ENCODE data around the gene CIDEB.

CIDEB gene

DNA sequence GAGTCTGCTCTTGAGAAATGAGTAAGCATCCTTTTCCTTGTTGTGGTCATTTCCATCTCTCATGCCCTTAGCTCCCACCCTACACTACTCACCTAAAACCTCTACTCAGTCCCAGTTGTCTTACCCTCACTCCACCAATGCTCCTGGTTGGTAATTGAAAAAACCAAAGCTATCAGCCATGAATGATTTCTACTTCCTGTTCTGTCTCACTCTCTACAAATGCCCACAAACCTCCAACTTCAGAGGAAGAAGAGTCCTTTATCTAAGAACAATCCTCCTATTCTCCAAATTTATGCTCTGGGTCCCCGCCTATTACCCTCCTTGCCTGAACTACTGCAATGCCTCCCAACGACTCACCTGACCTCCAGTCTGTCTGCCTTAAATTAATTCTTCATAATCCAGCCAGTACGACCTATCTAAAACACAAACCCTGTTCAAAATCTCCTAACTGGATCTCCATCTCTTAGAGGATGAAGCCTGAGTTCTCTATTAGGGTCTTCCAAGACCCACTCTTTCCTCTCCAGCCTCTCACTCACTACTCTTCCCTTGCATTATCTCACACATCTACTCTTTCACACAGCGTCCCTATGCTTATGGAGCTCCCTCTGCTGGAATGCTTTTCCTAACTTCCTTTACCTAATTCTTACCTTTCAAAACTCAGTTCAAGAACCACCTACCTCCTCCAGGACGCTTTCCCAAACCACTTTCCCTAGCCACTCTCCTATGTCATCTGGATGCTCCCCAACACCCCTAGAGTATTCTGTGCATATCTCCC is 10.4 kb downstream of the CIDEB start:
- POLR2A ChIA-PET = interaction anchor here (0.6 to 4.1 kb wide), 4 partner anchors 55 to 320 kb away, joined by 3 to 26 read pairs (median 4); partner anchors contain the start of genes CHMP4A, TINF2 and TM9SF1
- DNase-seq (ENCODE audit: low read depth, low spot score) = no peak
- CTCF ChIA-PET = interaction anchor here (0.6 to 21.1 kb wide), 51 partner anchors 9 to 246 kb away, joined by 3 to 688 read pairs (median 5); partner anchors contain the start of genes ADCY4, CARMIL3, CBLN3 and CHMP4A
- TF ChIP-seq CTCF (IDR thresholded peaks at IDR 0.05; ENCODE audit: insufficient read depth, low read length, missing control alignments) = peak; percentile 45
- H3K4me3 ChIP-seq (ENCODE audit: low read depth, low read length) = no peak overlapping the region

DNA sequence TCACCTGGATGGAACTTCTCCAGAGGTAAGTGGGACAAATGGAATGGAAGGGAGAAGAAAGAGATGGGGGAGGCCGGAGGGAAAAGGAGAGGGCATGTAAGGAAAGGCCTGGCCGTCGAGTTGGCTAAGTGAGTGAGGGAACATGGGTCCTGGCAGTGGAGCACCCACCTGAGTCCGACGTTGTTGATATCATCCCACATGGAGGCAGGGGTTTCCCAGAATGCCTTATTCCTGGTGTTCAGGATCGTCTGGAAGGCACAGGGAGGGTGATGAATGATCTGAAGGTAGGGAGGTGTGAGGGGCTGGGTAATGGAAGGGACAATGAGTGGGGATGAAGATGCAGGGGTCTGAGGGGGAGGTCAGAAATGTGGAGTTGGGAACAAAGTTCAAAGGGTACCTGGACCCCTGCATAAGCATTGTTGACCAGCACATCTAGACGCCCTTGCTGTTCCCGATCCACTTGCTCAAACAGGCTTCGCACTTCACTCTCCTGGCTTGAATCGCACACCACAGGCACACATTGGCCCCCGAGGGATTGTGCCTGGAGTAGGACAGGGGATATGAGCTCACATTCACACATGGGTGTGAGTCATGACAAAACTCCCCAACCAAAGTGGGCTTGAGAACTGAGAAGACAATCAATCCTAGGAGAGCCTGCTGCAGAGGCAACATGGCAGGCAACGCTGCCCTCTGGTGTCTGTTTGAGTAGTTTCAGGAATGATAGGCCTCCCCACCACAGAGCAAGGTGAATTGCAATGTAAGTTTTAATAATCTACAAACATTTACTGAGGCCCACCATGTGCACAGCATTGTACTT is 11.2 kb downstream of the CIDEB start:
- no peak overlapping the region for H3K4me3 ChIP-seq (ENCODE audit: low read depth, low read length)
- CTCF ChIA-PET = interaction anchor here (0.6 to 21.1 kb wide), 45 partner anchors 10 to 245 kb away, joined by 3 to 688 read pairs (median 7); partner anchors contain the start of genes ADCY4, CARMIL3, CBLN3 and CHMP4A
- peak; percentile 79 for TF ChIP-seq CTCF (IDR thresholded peaks at IDR 0.05; ENCODE audit: insufficient read depth, low read length, missing control alignments)
- POLR2A ChIA-PET = interaction anchor here (0.6 to 4.1 kb wide), 4 partner anchors 54 to 101 kb away, joined by 3 to 26 read pairs (median 4); partner anchors contain the start of genes CHMP4A, TINF2 and TM9SF1
- DNase-seq (ENCODE audit: low read depth, low spot score) = peak; percentile 79

- H3K4me3 ChIP-seq (ENCODE audit: low read depth, low read length) = no peak overlapping the region
- no peak for TF ChIP-seq CTCF (IDR thresholded peaks at IDR 0.05; ENCODE audit: insufficient read depth, low read length, missing control alignments)
- CTCF ChIA-PET = interaction anchor here (1.0 to 5.2 kb wide), 4 partner anchors 11 to 61 kb away, joined by 4 to 34 read pairs (median 14); partner anchors contain the start of genes CIDEB, GMPR2 and TINF2
- POLR2A ChIA-PET = interaction anchor here (0.6 kb wide), 1 partner anchor 51 kb away, joined by 3 read pairs; the partner anchor contains the start of gene TINF2
- DNase-seq (ENCODE audit: low read depth, low spot score) = no peak
These were observed 14.3 kb downstream of the CIDEB start for GRCh38 chr14:24293525-24293924.

DNA sequence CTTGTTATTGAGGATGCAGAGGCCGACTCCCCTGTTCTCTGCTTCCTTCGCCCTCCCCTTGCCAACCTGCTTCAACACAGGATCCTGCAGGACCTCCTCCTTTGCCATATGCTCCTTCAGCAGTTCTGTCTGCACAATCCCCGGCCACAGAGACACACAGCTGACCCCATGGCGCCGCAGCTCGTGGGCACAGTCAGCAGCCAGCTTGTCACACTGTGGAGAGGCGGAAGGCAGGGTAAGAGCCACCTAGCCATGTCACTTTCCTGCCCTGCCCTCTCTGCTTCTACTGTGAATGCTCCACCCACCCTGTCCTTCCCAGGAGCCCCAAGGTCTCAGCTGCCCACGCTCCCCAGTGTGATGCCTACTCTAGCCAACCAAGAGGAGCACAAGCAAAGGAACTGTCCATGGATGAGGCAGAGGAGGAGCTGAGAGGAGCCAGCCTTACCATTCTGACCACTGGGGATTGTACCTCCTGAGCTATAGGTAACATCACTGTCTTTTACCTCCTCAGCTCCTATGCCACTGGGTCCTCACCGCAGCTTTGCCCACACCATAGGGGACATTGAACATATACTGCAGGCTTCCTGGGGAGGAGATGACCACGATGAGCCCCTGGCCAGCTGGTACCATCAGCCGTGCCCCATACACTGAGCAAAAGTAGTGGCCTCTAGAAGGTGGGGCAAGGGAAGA is 15.5 kb downstream of the CIDEB start:
- ChIA-PET CTCF (interaction anchor here (1.0 to 5.2 kb wide), 7 partner anchors 9 to 76 kb away, joined by 3 to 34 read pairs (median 4); partner anchors contain the start of genes CIDEB, GMPR2, MDP1 and TINF2), POLR2A (no interaction called here)
- H3K4me3 ChIP-seq (ENCODE audit: low read depth, low read length) = no peak overlapping the region
- no peak for TF ChIP-seq CTCF (IDR thresholded peaks at IDR 0.05; ENCODE audit: insufficient read depth, low read length, missing control alignments)
- no peak for DNase-seq (ENCODE audit: low read depth, low spot score)

DNA sequence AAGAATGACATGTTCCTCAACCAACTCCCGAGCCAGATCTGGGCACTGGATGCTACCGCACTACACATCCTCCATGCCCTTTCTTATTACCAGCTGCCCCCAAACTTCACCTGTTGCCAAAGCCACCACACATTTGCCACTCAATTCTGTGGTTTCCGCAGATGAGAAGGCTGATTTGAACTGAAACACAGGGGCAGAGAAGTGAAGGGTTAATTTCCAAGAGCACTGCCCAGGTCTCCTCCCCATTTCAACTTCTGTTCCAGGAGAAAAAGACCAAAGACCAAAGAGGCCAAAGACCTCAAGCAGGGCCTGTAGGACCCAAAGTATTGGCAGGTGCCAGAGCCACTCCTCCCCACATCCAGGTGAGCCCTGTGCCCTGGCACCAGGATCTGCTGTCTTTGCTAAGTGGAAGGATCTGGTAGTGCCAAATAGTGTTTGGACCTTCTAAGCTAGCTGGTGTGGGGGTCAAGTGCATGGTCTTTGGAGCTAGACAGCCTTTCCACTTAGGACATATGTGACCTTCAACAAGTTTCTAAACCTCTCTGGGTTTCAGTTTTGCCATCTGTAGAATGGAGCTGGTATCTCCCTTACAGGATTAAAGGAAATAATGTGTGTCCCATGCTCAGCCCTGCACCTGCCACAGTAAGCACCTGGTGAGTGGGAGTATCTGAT is 16.2 kb downstream of the CIDEB start:
- no peak for TF ChIP-seq CTCF (IDR thresholded peaks at IDR 0.05; ENCODE audit: insufficient read depth, low read length, missing control alignments)
- no peak overlapping the region for H3K4me3 ChIP-seq (ENCODE audit: low read depth, low read length)
- CTCF ChIA-PET = interaction anchor here (1.6 to 5.2 kb wide), 5 partner anchors 9 to 76 kb away, joined by 4 to 34 read pairs (median 13); partner anchors contain the start of genes CIDEB, MDP1 and TINF2
- DNase-seq (ENCODE audit: low read depth, low spot score) = no peak
- POLR2A ChIA-PET = no interaction called here

Measured in AG04449 (cell line).